ENCODE data around the gene ATAD3A.

Gene ATAD3A

GRCh38 chr1:1547476-1547875, 35.5 kb downstream of the ATAD3A start:
- H3K9me3 ChIP-seq (ENCODE audit: control insufficient read depth, insufficient read depth, low read depth, low read length), result no peaks in the 10 kb centered on the region
- H3K4me1 ChIP-seq (ENCODE audit: control insufficient read depth, insufficient read depth, low read length), result no peaks in the 10 kb centered on the region
- CTCF ChIA-PET, result no interaction called here
- peaks cover 4 to 64% of the 10 kb centered on the region in 2 experiments; a peak in 2 of 3 replicates for H3K36me3 ChIP-seq (ENCODE audit: control insufficient read depth in 2 of 2, insufficient read depth in 1 of 2, low read length in 2 of 2)
- H3K27ac ChIP-seq (ENCODE audit: extremely low read depth, low read depth, low read length), result no peak overlapping the region
- no peak overlapping the region for H3K4me3 ChIP-seq (ENCODE audit: low read depth, low read length)
- POLR2A ChIA-PET, result interaction anchor here (1.2 kb wide), 1 partner anchor 14 kb away, joined by 4 read pairs; no protein-coding TSS in a partner anchor
- TF ChIP-seq, protein P1, sequence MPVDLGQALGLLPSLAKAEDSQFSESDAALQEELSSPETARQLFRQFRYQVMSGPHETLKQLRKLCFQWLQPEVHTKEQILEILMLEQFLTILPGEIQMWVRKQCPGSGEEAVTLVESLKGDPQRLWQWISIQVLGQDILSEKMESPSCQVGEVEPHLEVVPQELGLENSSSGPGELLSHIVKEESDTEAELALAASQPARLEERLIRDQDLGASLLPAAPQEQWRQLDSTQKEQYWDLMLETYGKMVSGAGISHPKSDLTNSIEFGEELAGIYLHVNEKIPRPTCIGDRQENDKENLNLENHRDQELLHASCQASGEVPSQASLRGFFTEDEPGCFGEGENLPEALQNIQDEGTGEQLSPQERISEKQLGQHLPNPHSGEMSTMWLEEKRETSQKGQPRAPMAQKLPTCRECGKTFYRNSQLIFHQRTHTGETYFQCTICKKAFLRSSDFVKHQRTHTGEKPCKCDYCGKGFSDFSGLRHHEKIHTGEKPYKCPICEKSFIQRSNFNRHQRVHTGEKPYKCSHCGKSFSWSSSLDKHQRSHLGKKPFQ (tag by site-specific recombination; IDR thresholded peaks at IDR 0.05), result no peak
- TF ChIP-seq, protein P2, sequence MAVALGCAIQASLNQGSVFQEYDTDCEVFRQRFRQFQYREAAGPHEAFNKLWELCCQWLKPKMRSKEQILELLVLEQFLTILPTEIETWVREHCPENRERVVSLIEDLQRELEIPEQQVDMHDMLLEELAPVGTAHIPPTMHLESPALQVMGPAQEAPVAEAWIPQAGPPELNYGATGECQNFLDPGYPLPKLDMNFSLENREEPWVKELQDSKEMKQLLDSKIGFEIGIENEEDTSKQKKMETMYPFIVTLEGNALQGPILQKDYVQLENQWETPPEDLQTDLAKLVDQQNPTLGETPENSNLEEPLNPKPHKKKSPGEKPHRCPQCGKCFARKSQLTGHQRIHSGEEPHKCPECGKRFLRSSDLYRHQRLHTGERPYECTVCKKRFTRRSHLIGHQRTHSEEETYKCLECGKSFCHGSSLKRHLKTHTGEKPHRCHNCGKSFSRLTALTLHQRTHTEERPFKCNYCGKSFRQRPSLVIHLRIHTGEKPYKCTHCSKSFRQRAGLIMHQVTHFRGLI (tag by site-specific recombination; IDR thresholded peaks at IDR 0.05), result no peak
- TF ChIP-seq ZNF837 (tag by site-specific recombination; IDR thresholded peaks at IDR 0.05) (no peak), ZNF221 (tag by site-specific recombination; IDR thresholded peaks at IDR 0.05; ENCODE audit: borderline replicate concordance) (no peak), ZNF211 (tag by site-specific recombination; IDR thresholded peaks at IDR 0.05; ENCODE audit: low read depth) (no peak)
- TF ChIP-seq, protein P3, sequence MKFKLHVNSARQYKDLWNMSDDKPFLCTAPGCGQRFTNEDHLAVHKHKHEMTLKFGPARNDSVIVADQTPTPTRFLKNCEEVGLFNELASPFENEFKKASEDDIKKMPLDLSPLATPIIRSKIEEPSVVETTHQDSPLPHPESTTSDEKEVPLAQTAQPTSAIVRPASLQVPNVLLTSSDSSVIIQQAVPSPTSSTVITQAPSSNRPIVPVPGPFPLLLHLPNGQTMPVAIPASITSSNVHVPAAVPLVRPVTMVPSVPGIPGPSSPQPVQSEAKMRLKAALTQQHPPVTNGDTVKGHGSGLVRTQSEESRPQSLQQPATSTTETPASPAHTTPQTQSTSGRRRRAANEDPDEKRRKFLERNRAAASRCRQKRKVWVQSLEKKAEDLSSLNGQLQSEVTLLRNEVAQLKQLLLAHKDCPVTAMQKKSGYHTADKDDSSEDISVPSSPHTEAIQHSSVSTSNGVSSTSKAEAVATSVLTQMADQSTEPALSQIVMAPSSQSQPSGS (tag by site-specific recombination; IDR thresholded peaks at IDR 0.05; ENCODE audit: low read depth), result no peak

DNA sequence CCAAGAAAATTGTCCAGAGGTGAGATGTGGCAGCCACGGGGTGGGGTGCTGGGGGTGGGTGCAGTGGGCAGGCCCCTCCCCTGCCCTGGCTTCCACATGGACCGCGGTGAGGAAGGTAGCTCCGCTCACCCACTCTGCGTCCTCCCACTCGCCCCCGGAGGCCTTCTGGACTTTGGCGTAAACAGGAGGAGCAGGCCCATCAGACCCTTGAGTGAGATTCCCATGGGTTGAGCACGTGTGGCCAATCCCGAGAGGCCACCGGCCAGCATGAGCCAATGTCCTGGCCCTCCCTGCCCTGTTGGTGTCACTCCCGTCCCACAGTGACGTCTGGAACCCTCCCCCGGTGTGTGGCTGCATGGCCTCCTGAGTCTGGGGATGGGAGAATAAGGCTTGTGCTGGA, 36.6 kb downstream of the ATAD3A start:
- Histone ChIP-seq H3K4me3 (ENCODE audit: low read depth, low read length) (no peak overlapping the region), H3K36me3 (ENCODE audit: control insufficient read depth in 2 of 2, insufficient read depth in 1 of 2, low read length in 2 of 2) (peaks cover 4 to 53% of the 10 kb centered on the region in 2 experiments; a peak in 2 of 3 replicates), H3K4me1 (ENCODE audit: control insufficient read depth, insufficient read depth, low read length) (no peaks in the 10 kb centered on the region), H3K27ac (ENCODE audit: extremely low read depth, low read depth, low read length) (no peak overlapping the region), H3K9me3 (ENCODE audit: control insufficient read depth, insufficient read depth, low read depth, low read length) (no peaks in the 10 kb centered on the region)
- ChIA-PET CTCF (no interaction called here), POLR2A (interaction anchor here (0.6 to 1.2 kb wide), 2 partner anchors 13 to 150 kb away, joined by 3 to 4 read pairs; partner anchors contain the start of gene CCNL2)
- TF ChIP-seq ZSCAN23 (tag by site-specific recombination; IDR thresholded peaks at IDR 0.05) (no peak), ZNF623 (tag by site-specific recombination; IDR thresholded peaks at IDR 0.05) (no peak), ZNF777 (tag by site-specific recombination; IDR thresholded peaks at IDR 0.05; ENCODE audit: borderline replicate concordance) (no peak), ZNF239 (tag by site-specific recombination; IDR thresholded peaks at IDR 0.05) (no peak), ZNF274 (IDR thresholded peaks at IDR 0.05; ENCODE audit: low read length) (no peak), ZNF274 (tag by site-specific recombination; IDR thresholded peaks at IDR 0.05; ENCODE audit: borderline replicate concordance) (no peak), INSM2 (tag by site-specific recombination; IDR thresholded peaks at IDR 0.05) (no peak), PRDM10 (tag by site-specific recombination; IDR thresholded peaks at IDR 0.05) (no peak)
- TF ChIP-seq, protein P4, sequence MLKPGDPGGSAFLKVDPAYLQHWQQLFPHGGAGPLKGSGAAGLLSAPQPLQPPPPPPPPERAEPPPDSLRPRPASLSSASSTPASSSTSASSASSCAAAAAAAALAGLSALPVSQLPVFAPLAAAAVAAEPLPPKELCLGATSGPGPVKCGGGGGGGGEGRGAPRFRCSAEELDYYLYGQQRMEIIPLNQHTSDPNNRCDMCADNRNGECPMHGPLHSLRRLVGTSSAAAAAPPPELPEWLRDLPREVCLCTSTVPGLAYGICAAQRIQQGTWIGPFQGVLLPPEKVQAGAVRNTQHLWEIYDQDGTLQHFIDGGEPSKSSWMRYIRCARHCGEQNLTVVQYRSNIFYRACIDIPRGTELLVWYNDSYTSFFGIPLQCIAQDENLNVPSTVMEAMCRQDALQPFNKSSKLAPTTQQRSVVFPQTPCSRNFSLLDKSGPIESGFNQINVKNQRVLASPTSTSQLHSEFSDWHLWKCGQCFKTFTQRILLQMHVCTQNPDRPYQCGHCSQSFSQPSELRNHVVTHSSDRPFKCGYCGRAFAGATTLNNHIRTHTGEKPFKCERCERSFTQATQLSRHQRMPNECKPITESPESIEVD (tag by site-specific recombination; IDR thresholded peaks at IDR 0.05), result no peak
- TF ChIP-seq, protein P5, sequence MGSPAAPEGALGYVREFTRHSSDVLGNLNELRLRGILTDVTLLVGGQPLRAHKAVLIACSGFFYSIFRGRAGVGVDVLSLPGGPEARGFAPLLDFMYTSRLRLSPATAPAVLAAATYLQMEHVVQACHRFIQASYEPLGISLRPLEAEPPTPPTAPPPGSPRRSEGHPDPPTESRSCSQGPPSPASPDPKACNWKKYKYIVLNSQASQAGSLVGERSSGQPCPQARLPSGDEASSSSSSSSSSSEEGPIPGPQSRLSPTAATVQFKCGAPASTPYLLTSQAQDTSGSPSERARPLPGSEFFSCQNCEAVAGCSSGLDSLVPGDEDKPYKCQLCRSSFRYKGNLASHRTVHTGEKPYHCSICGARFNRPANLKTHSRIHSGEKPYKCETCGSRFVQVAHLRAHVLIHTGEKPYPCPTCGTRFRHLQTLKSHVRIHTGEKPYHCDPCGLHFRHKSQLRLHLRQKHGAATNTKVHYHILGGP (tag by site-specific recombination; IDR thresholded peaks at IDR 0.05), result no peak
- TF ChIP-seq, protein P6, sequence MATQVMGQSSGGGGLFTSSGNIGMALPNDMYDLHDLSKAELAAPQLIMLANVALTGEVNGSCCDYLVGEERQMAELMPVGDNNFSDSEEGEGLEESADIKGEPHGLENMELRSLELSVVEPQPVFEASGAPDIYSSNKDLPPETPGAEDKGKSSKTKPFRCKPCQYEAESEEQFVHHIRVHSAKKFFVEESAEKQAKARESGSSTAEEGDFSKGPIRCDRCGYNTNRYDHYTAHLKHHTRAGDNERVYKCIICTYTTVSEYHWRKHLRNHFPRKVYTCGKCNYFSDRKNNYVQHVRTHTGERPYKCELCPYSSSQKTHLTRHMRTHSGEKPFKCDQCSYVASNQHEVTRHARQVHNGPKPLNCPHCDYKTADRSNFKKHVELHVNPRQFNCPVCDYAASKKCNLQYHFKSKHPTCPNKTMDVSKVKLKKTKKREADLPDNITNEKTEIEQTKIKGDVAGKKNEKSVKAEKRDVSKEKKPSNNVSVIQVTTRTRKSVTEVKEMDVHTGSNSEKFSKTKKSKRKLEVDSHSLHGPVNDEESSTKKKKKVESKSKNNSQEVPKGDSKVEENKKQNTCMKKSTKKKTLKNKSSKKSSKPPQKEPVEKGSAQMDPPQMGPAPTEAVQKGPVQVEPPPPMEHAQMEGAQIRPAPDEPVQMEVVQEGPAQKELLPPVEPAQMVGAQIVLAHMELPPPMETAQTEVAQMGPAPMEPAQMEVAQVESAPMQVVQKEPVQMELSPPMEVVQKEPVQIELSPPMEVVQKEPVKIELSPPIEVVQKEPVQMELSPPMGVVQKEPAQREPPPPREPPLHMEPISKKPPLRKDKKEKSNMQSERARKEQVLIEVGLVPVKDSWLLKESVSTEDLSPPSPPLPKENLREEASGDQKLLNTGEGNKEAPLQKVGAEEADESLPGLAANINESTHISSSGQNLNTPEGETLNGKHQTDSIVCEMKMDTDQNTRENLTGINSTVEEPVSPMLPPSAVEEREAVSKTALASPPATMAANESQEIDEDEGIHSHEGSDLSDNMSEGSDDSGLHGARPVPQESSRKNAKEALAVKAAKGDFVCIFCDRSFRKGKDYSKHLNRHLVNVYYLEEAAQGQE (tag by site-specific recombination; IDR thresholded peaks at IDR 0.05), result no peak
